Stimulated activated CD4-positive, alpha-beta T cell treated with anti-CD3 and anti-CD28 coated beads, TNF-alpha, amount 100 ng/mL, for 4 hours (primary cell): ENCODE data around the gene FAM76B.
"Not testable (repeated sequence)": the region's sequence is repeated elsewhere in the genome, so short reads cannot be mapped to it uniquely, and the experiment has no call there.

ENCODE experiments used
- DNase-seq, 3 experiments: peaks; one replicate each; pipeline ENCODE4 v3.0.0-alpha.2; 2020; ENCODE audit warnings: low read depth in 3 of 3

Gene FAM76B

GRCh38 chr11:95789506-95790122, at the start of gene FAM76B:
Gene FAM76B, minus strand, starts transcription at chr11:95789782. Its CDS starts 304 bp downstream, at chr11:95789478.
- DNase-seq: peak; percentile 79 to 92 (median 89)

GRCh38 chr11:95835768-95836488, 46.3 kb upstream of the FAM76B start:
- DNase-seq: peak; percentile 6 to 32 (median 32)

GRCh38 chr11:95835351-95835750, 45.8 kb upstream of the FAM76B start:
- no peak for DNase-seq

GRCh38 chr11:95833378-95833777, 43.8 kb upstream of the FAM76B start:
- no peak for DNase-seq

GRCh38 chr11:95832763-95833162, 43.2 kb upstream of the FAM76B start:
- no peak for DNase-seq

- DNase-seq: no peak
Measured at GRCh38 chr11:95831198-95831883, 41.8 kb upstream of the FAM76B start.

- no peak for DNase-seq
Measured at GRCh38 chr11:95829580-95830259, 40.1 kb upstream of the FAM76B start.

GRCh38 chr11:95827696-95828095, 38.1 kb upstream of the FAM76B start:
- no peak for DNase-seq

- DNase-seq: no peak
Measured at GRCh38 chr11:95821640-95822039, 32.1 kb upstream of the FAM76B start.

GRCh38 chr11:95816037-95816436, 26.5 kb upstream of the FAM76B start:
- no peak for DNase-seq

GRCh38 chr11:95811052-95811451, 21.5 kb upstream of the FAM76B start:
- DNase-seq: not testable (repeated sequence)

- DNase-seq: not testable (repeated sequence)
Measured at GRCh38 chr11:95806464-95806863, 16.9 kb upstream of the FAM76B start.

GRCh38 chr11:95805869-95806268, 16.3 kb upstream of the FAM76B start:
- DNase-seq: no peak

GRCh38 chr11:95803973-95804372, 14.4 kb upstream of the FAM76B start:
- DNase-seq: no peak

GRCh38 chr11:95802806-95803205, 13.2 kb upstream of the FAM76B start:
- DNase-seq: no peak

GRCh38 chr11:95800438-95800837, 10.9 kb upstream of the FAM76B start:
- DNase-seq: no peak

- no peak for DNase-seq
Measured at GRCh38 chr11:95799546-95799945, 10.0 kb upstream of the FAM76B start.

- no peak for DNase-seq
Measured at GRCh38 chr11:95796501-95796900, 6.9 kb upstream of the FAM76B start.

GRCh38 chr11:95795627-95796295, 6.2 kb upstream of the FAM76B start:
- DNase-seq: no peak

GRCh38 chr11:95794086-95794485, 4.5 kb upstream of the FAM76B start:
- no peak for DNase-seq

- DNase-seq: no peak
Measured at GRCh38 chr11:95793116-95793515, 3.5 kb upstream of the FAM76B start.

GRCh38 chr11:95792700-95793099, 3.1 kb upstream of the FAM76B start:
- DNase-seq: no peak
